ENCODE measurements around the gene PCSK5.

Gene PCSK5

GRCh38 chr9:76095585-76095984 lies 205.1 kb downstream of the PCSK5 start:
- DNase-seq (ENCODE audit: low read depth, low spot score) = no peak
- H3K4me3 ChIP-seq (ENCODE audit: low read length) = no peak overlapping the region

GRCh38 chr9:76099516-76099915 lies 209.0 kb downstream of the PCSK5 start:
- DNase-seq (ENCODE audit: low read depth, low spot score) = no peak
- no peak overlapping the region for H3K4me3 ChIP-seq (ENCODE audit: low read length)

GRCh38 chr9:76101075-76101474 lies 210.6 kb downstream of the PCSK5 start:
- DNase-seq (ENCODE audit: low read depth, low spot score) = no peak
- no peak overlapping the region for H3K4me3 ChIP-seq (ENCODE audit: low read length)

- DNase-seq (ENCODE audit: low read depth, low spot score) = no peak
- no peak overlapping the region for H3K4me3 ChIP-seq (ENCODE audit: low read length)
Measured at GRCh38 chr9:76101491-76101890, 211.0 kb downstream of the PCSK5 start.

- no peak for DNase-seq (ENCODE audit: low read depth, low spot score)
- no peak overlapping the region for H3K4me3 ChIP-seq (ENCODE audit: low read length)
Measured at GRCh38 chr9:76101947-76102346, 211.5 kb downstream of the PCSK5 start.

- DNase-seq (ENCODE audit: low read depth, low spot score) = no peak
- no peak overlapping the region for H3K4me3 ChIP-seq (ENCODE audit: low read length)
Measured at GRCh38 chr9:76103531-76104315, 213.2 kb downstream of the PCSK5 start.

GRCh38 chr9:76107482-76107881 lies 217.0 kb downstream of the PCSK5 start:
- H3K4me3 ChIP-seq (ENCODE audit: low read length) = no peak overlapping the region
- DNase-seq (ENCODE audit: low read depth, low spot score) = no peak

GRCh38 chr9:76109953-76110352 lies 219.5 kb downstream of the PCSK5 start:
- DNase-seq (ENCODE audit: low read depth, low spot score) = no peak
- no peak overlapping the region for H3K4me3 ChIP-seq (ENCODE audit: low read length)

- no peak for DNase-seq (ENCODE audit: low read depth, low spot score)
- no peak overlapping the region for H3K4me3 ChIP-seq (ENCODE audit: low read length)
Measured at GRCh38 chr9:76112151-76112550, 221.7 kb downstream of the PCSK5 start.

GRCh38 chr9:76114144-76114543 lies 223.7 kb downstream of the PCSK5 start:
- no peak overlapping the region for H3K4me3 ChIP-seq (ENCODE audit: low read length)
- DNase-seq (ENCODE audit: low read depth, low spot score) = no peak

GRCh38 chr9:76115396-76115795 lies 224.9 kb downstream of the PCSK5 start:
- no peak for DNase-seq (ENCODE audit: low read depth, low spot score)
- no peak overlapping the region for H3K4me3 ChIP-seq (ENCODE audit: low read length)

- no peak overlapping the region for H3K4me3 ChIP-seq (ENCODE audit: low read length)
- DNase-seq (ENCODE audit: low read depth, low spot score) = no peak
Measured at GRCh38 chr9:76115982-76116646, 225.6 kb downstream of the PCSK5 start.

- no peak for DNase-seq (ENCODE audit: low read depth, low spot score)
- no peak overlapping the region for H3K4me3 ChIP-seq (ENCODE audit: low read length)
Measured at GRCh38 chr9:76116913-76117312, 226.4 kb downstream of the PCSK5 start.

GRCh38 chr9:76127637-76128036 lies 237.2 kb downstream of the PCSK5 start:
- DNase-seq (ENCODE audit: low read depth, low spot score) = no peak
- H3K4me3 ChIP-seq (ENCODE audit: low read length) = no peak overlapping the region

- DNase-seq (ENCODE audit: low read depth, low spot score) = no peak
- H3K4me3 ChIP-seq (ENCODE audit: low read length) = no peak overlapping the region
Measured at GRCh38 chr9:76135902-76136301, 245.4 kb downstream of the PCSK5 start.

- DNase-seq (ENCODE audit: low read depth, low spot score) = no peak
- no peak overlapping the region for H3K4me3 ChIP-seq (ENCODE audit: low read length)
Measured at GRCh38 chr9:76136986-76137385, 246.5 kb downstream of the PCSK5 start.

GRCh38 chr9:76137931-76138330 lies 247.5 kb downstream of the PCSK5 start:
- no peak overlapping the region for H3K4me3 ChIP-seq (ENCODE audit: low read length)
- DNase-seq (ENCODE audit: low read depth, low spot score) = no peak

GRCh38 chr9:76138360-76138759 lies 247.9 kb downstream of the PCSK5 start:
- no peak for DNase-seq (ENCODE audit: low read depth, low spot score)
- H3K4me3 ChIP-seq (ENCODE audit: low read length) = no peak overlapping the region

GRCh38 chr9:76143834-76144233 lies 253.4 kb downstream of the PCSK5 start:
- no peak for DNase-seq (ENCODE audit: low read depth, low spot score)
- H3K4me3 ChIP-seq (ENCODE audit: low read length) = no peak overlapping the region

GRCh38 chr9:76150013-76150412 lies 259.5 kb downstream of the PCSK5 start:
- no peak for DNase-seq (ENCODE audit: low read depth, low spot score)
- H3K4me3 ChIP-seq (ENCODE audit: low read length) = no peak overlapping the region

GRCh38 chr9:76151267-76151666 lies 260.8 kb downstream of the PCSK5 start:
- DNase-seq (ENCODE audit: low read depth, low spot score) = no peak
- no peak overlapping the region for H3K4me3 ChIP-seq (ENCODE audit: low read length)

All from Jurkat, Clone E6-1 (cell line).